Caki2 (cell line): ENCODE data around the gene PHLDB1. TPM values are rescaled to one million over a fixed set of nuclear protein-coding genes. Genes with fewer than 3 reads are reported as not detected.

Experiments used
- DNase-seq: peaks from one replicate; pipeline ENCODE4 v3.0.0-alpha.2; 2015; ENCODE audit warnings: low read depth
- in situ Hi-C: cut with HindIII; loops from 2 replicates; pipeline ENCODE4 v1.10.0; 2016; ENCODE audit warnings: low sequenced_read_pairs, low pct_unique_long_range_greater_than_20kb, mixed read lengths
- total RNA-seq: library from RNA; depleted of rRNA; stranded (reverse); fragments of >200 nt; shearing (Covaris generic); gene quantifications from 2 replicates; pipeline ENCODE4 v1.2.3, GENCODE V29; 2014; ENCODE audit warnings: low replicate concordance

The PHLDB1 gene
- total RNA-seq, 1 experiment from 2014 or later: 26.6 TPM

GRCh38 chr11:118650366-118650765 is 43.0 kb downstream of the PHLDB1 start:
- in situ Hi-C loops: no loop called here
- no peak for DNase-seq

GRCh38 chr11:118651820-118652219 is 44.4 kb downstream of the PHLDB1 start:
- in situ Hi-C loops: no loop called here
- no peak for DNase-seq

GRCh38 chr11:118652681-118653181 is 45.3 kb downstream of the PHLDB1 start:
- DNase-seq: no peak
- in situ Hi-C loops: no loop called here

- in situ Hi-C loops: no loop called here
- DNase-seq: no peak
Observed at GRCh38 chr11:118653684-118654390, 46.4 kb downstream of the PHLDB1 start.

GRCh38 chr11:118655486-118656190 is 48.2 kb downstream of the PHLDB1 start:
- no peak for DNase-seq
- in situ Hi-C loops: no loop called here

GRCh38 chr11:118656563-118657165 is 49.2 kb downstream of the PHLDB1 start:
- in situ Hi-C loops: no loop called here
- no peak for DNase-seq

- no peak for DNase-seq
- in situ Hi-C loops: no loop called here
Observed at GRCh38 chr11:118657238-118657637, 49.8 kb downstream of the PHLDB1 start.

GRCh38 chr11:118657709-118658428 is 50.5 kb downstream of the PHLDB1 start:
- in situ Hi-C loops: no loop called here
- DNase-seq: no peak

GRCh38 chr11:118658429-118659313 is 51.3 kb downstream of the PHLDB1 start:
- DNase-seq: peak; percentile 12

GRCh38 chr11:118659314-118659952 is 52.0 kb downstream of the PHLDB1 start:
- peak; percentile 86 for DNase-seq
- in situ Hi-C loops: no loop called here

More at GRCh38 chr11:118658429-118659313, 51.3 kb downstream of the PHLDB1 start:
- in situ Hi-C loops: no loop called here

GRCh38 chr11:118659953-118660680 is 52.7 kb downstream of the PHLDB1 start:
- in situ Hi-C loops: no loop called here

GRCh38 chr11:118660681-118661424 is 53.4 kb downstream of the PHLDB1 start:
- in situ Hi-C loops: no loop called here
- no peak for DNase-seq

More at GRCh38 chr11:118659953-118660680, 52.7 kb downstream of the PHLDB1 start:
- no peak for DNase-seq

GRCh38 chr11:118661425-118662301 is 54.2 kb downstream of the PHLDB1 start:
- in situ Hi-C loops: no loop called here
- DNase-seq: no peak

GRCh38 chr11:118662401-118663271 is 55.2 kb downstream of the PHLDB1 start:
- in situ Hi-C loops: no loop called here
- DNase-seq: no peak
